GM20431 (cell line): ENCODE data around the gene NDUFS8.

Experiments used
- in situ Hi-C: fragments of 300-500 bp; cut with MseI, MboI; formaldehyde crosslinking; loops from one replicate; pipeline ENCODE4 v1.15.0; 2020; ENCODE audit warnings: low sequenced_read_pairs; ENCODE audit not compliant: unreplicated experiment

Gene NDUFS8

DNA sequence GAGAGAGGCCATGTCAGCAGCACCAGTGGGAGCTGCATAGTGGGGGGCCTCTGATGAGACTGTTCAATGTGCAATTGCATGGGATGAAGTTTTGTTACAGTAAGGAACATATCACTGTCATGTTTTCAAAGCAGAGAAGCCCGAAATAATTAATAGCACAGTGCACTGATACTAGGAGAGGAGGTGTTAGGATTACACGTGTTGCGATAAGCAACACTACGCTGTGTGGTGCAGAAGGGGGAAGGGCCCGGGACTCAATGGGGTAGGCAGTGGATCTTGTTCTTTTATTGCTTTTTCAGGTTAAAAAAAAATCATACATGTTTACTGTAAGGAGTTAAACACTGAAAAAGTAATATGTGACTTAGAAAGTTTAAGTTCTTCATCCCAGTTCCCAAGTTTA, 37.5 kb downstream of the NDUFS8 start:
- in situ Hi-C loops, result no loop called here

GRCh38 chr11:68071281-68072048, 41.0 kb downstream of the NDUFS8 start:
- in situ Hi-C loops, result no loop called here

GRCh38 chr11:68074584-68075352, 44.3 kb downstream of the NDUFS8 start:
- in situ Hi-C loops, result no loop called here

- in situ Hi-C loops, result no loop called here
These were observed 46.0 kb downstream of the NDUFS8 start for GRCh38 chr11:68076371-68077042.

- in situ Hi-C loops, result no loop called here
These were observed 47.4 kb downstream of the NDUFS8 start for GRCh38 chr11:68077617-68078582.

- in situ Hi-C loops, result no loop called here
These were observed 50.4 kb downstream of the NDUFS8 start for GRCh38 chr11:68080860-68081259.

GRCh38 chr11:68081691-68082090, 51.2 kb downstream of the NDUFS8 start:
- in situ Hi-C loops, result no loop called here

- in situ Hi-C loops, result no loop called here
These were observed 52.0 kb downstream of the NDUFS8 start for GRCh38 chr11:68082481-68082880.

- in situ Hi-C loops, result no loop called here
These were observed 53.0 kb downstream of the NDUFS8 start for GRCh38 chr11:68083517-68083916.
